Activated CD8-positive, alpha-beta memory T cell treated with anti-CD3 and anti-CD28 coated beads, Interleukin-2, amount 10 ng/mL, durations not matched to agents 7 days and 5 days (primary cell): Measurements from ENCODE around the gene S100A7A. TPM values are rescaled to one million over a fixed set of nuclear protein-coding genes. Genes with fewer than 3 reads are reported as not detected.

ENCODE experiments used
- ATAC-seq: fragments of 150-1000 bp; cut with Tn5 transposase; one replicate; pipeline ENCODE4 v1.10.0; 2021; ENCODE audit warnings: moderate library complexity
- CTCF ChIA-PET: fragments of 350-600 bp; sonication (Branson Sonifier 250); formaldehyde crosslinking; loops from one replicate; lab custom pipeline; 2021; ENCODE audit warnings: antibody characterized with exemption; lab: Charles Lee
- DNase-seq: peaks from one replicate; pipeline ENCODE4 v3.0.0-alpha.2; 2020
- H3K27ac Mint-ChIP-seq: one replicate; pipeline ENCODE4 v1.8.0; 2021; ENCODE audit warnings: mild to moderate bottlenecking, mixed read lengths
- H3K27me3 Mint-ChIP-seq: one replicate; pipeline ENCODE4 v1.8.0; 2021; ENCODE audit warnings: mixed read lengths
- H3K36me3 Mint-ChIP-seq: one replicate; pipeline ENCODE4 v1.8.0; 2021; ENCODE audit warnings: mild to moderate bottlenecking, mixed read lengths
- H3K4me1 Mint-ChIP-seq: one replicate; pipeline ENCODE4 v1.8.0; 2021; ENCODE audit warnings: mixed read lengths
- H3K4me3 Mint-ChIP-seq: one replicate; pipeline ENCODE4 v1.8.0; 2021; ENCODE audit warnings: mild to moderate bottlenecking, moderate library complexity, mixed read lengths
- H3K9me3 Mint-ChIP-seq: one replicate; pipeline ENCODE4 v1.8.0; 2022; ENCODE audit warnings: low read depth, mixed read lengths
- total RNA-seq, 2 experiments: library from RNA; stranded (reverse); gene quantifications; one replicate each; pipeline ENCODE4 v1.2.3, GENCODE V29; 2021

Gene S100A7A
- total RNA-seq, 2 experiments from 2014 or later: not detected

DNA sequence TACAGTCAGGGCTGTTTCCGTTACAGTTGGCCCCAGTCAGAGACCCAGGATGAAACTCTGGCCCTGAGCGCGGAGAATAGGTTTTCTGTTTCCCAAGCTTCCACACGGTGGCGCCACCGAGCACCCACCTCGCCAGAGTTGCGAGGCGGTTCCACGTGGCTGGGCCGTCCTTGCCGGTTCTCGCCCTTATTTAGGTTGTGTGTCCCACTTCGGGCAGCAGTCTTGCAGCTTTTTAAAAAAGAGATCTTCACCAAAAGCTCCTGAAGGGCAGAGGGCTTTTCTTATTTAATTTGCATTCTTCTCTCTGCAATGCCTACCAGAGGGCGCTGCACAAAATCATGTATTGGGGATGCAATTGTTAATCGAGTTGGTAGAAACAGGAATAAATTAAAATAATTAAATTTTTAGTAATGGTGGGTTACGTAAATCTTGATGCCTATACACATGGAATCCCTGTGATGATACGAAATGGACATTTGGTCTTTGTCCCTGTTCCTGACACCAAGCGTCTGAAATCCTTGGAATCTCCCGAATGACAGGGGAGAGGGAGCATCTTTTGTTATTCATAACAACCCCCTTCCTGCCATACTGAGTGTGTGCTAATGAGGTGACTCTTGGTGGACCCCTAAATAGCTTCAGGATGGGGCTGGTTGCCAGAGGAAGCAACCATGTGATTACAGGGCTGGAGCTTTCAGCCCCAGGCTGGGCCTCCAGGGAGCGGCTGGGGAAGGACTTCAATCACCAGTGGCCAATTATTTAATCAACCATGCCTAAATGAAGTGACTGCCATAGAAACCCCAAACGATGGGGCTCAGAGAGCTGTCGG lies 49.7 kb downstream of the S100A7A start:
- Mint-ChIP-seq H3K4me3 (no peak overlapping the region), H3K36me3 (no peaks in the 10 kb centered on the region), H3K4me1 (peaks cover 10% of the 10 kb centered on the region), H3K27me3 (peaks cover 45% of the 10 kb centered on the region), H3K9me3 (peaks cover 5% of the 10 kb centered on the region), H3K27ac (no peak overlapping the region)
- CTCF ChIA-PET: interaction anchor here (0.6 to 4.4 kb wide), 8 partner anchors 9 to 612 kb away, joined by 3 to 22 read pairs (median 3); no protein-coding TSS in a partner anchor
- DNase-seq (peak; percentile 71), ATAC-seq (peak; percentile 64)

DNA sequence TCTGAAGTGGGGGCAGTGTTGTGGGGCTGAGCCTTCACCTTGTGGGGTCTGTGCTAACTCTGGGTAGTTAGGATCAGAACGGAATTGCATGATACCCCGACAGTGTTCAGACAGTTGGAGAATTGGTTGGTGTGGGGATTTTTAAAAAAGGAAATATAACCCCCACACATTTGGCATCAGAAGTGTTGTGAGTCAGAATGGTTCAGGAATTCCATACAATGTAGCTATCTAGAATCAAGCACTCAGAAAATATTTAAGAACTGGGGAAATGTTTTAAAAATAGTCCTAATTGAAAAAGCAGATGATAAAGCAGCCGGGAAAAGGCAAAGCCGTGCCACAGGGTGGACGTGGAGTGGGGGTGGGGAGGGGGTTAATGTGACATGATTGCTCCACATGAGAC lies 50.6 kb downstream of the S100A7A start:
- no peaks in the 10 kb centered on the region for H3K36me3 Mint-ChIP-seq
- no peak overlapping the region for H3K27ac Mint-ChIP-seq
- DNase-seq (no peak), ATAC-seq (no peak)
- no peak overlapping the region for H3K4me3 Mint-ChIP-seq
- peaks cover 43% of the 10 kb centered on the region for H3K27me3 Mint-ChIP-seq
- peaks cover 5% of the 10 kb centered on the region for H3K9me3 Mint-ChIP-seq
- peaks cover 10% of the 10 kb centered on the region for H3K4me1 Mint-ChIP-seq
- CTCF ChIA-PET: interaction anchor here (1.9 to 4.4 kb wide), 2 partner anchors 12 to 27 kb away, joined by 5 to 22 read pairs; no protein-coding TSS in a partner anchor

DNA sequence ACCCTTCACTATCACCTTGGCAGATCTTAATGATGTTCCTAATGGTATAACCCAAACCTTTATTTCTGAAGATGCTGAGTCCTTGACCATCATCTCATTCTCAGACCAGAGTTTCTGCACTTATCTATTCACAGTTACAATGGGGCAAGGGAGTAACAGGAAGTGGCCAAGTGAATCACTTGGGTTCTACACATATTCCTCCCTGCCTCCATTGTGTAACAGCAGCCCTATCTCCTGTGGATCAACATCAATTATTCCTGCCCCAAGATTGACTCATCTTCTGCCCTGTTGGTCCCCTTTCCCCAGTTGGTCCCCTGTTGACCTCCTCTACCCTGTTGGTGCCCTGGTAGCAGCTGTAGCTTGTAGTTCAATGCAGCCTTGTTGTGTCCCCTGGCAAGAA lies 54.4 kb downstream of the S100A7A start:
- peaks cover 15% of the 10 kb centered on the region for H3K9me3 Mint-ChIP-seq
- H3K36me3 Mint-ChIP-seq: no peaks in the 10 kb centered on the region
- peaks cover 8% of the 10 kb centered on the region for H3K4me1 Mint-ChIP-seq
- peaks cover 23% of the 10 kb centered on the region for H3K27me3 Mint-ChIP-seq
- no peak for DNase-seq
- H3K27ac Mint-ChIP-seq: no peak overlapping the region
- no peak for ATAC-seq
- no peak overlapping the region for H3K4me3 Mint-ChIP-seq
- CTCF ChIA-PET: no interaction called here

Other genes with a start within 250 kb of the S100A7A start
- gene LELP1, start 213.1 kb upstream of the S100A7A start, total RNA-seq: not detected
- gene PRR9, start 198.9 kb upstream of the S100A7A start, total RNA-seq: not detected
- not detected for gene LORICRIN, start 156.8 kb upstream of the S100A7A start, total RNA-seq
- gene PGLYRP3, start 103.6 kb upstream of the S100A7A start, total RNA-seq: not detected
- not detected for gene PGLYRP4, start 67.7 kb upstream of the S100A7A start, total RNA-seq
- not detected for gene S100A9, start 58.7 kb upstream of the S100A7A start, total RNA-seq
- gene S100A12, start 40.9 kb upstream of the S100A7A start, total RNA-seq: not detected
- not detected for gene S100A8, start 25.4 kb upstream of the S100A7A start, total RNA-seq
- gene S100A7, start 44.1 kb downstream of the S100A7A start, total RNA-seq: not detected
- 100 to 1,000 TPM; 386 to 543 TPM for gene S100A6, start 119.5 kb downstream of the S100A7A start, total RNA-seq
- 1 to 10 TPM; 1.6 to 3.0 TPM for gene S100A5, start 124.4 kb downstream of the S100A7A start, total RNA-seq
- gene S100A4, start 129.3 kb downstream of the S100A7A start, total RNA-seq: 100 to 1,000 TPM; 898 to 906 TPM
- gene S100A3, start 132.7 kb downstream of the S100A7A start, total RNA-seq: not detected
- gene S100A2, start 149.3 kb downstream of the S100A7A start, total RNA-seq: under 1 TPM; 0.50 to 0.96 TPM
- gene S100A16, start 196.6 kb downstream of the S100A7A start, total RNA-seq: not detected
- gene S100A14, start 199.8 kb downstream of the S100A7A start, total RNA-seq: not detected
- 1 to 10 TPM; 6.0 to 7.0 TPM for gene S100A13, start 211.0 kb downstream of the S100A7A start, total RNA-seq
- not detected for gene S100A1, start 211.9 kb downstream of the S100A7A start, total RNA-seq
- gene CHTOP, start 217.5 kb downstream of the S100A7A start, total RNA-seq: 10 to 100 TPM; 83.8 to 89.1 TPM
- 10 to 100 TPM; 30.7 to 34.2 TPM for gene SNAPIN, start 242.2 kb downstream of the S100A7A start, total RNA-seq